Loucy (cell line): Measurements from ENCODE around the gene WDPCP.

Experiments used
- H2AFZ ChIP-seq: fragments of 200-600 bp; sonication (generic); 2 replicates; pipeline ENCODE4 v1.6.0; 2016; ENCODE audit warnings: antibody characterized with exemption, mild to moderate bottlenecking, low read length, moderate library complexity
- H3F3A ChIP-seq: fragments of 200-600 bp; 2 replicates; pipeline ENCODE4 v1.6.0; 2016; ENCODE audit warnings: antibody characterized with exemption, low read depth, mild to moderate bottlenecking
- H3K27me3 ChIP-seq: fragments of 200-600 bp; sonication (generic); 2 replicates; pipeline ENCODE4 v1.6.1; 2014; ENCODE audit warnings: low read length, mild to moderate bottlenecking; ENCODE audit not compliant: insufficient read depth, poor library complexity, severe bottlenecking
- H3K36me3 ChIP-seq: fragments of 200-600 bp; sonication (generic); 2 replicates; pipeline ENCODE4 v1.6.1; 2016; ENCODE audit warnings: low read length; ENCODE audit not compliant: insufficient read depth
- H3K4me1 ChIP-seq: fragments of 200-600 bp; sonication (generic); 2 replicates; pipeline ENCODE4 v1.5.1; 2014; ENCODE audit warnings: low read length, mild to moderate bottlenecking; ENCODE audit not compliant: insufficient read depth, poor library complexity, severe bottlenecking
- H3K4me2 ChIP-seq: fragments of 200-600 bp; sonication (generic); 2 replicates; pipeline ENCODE4 v1.6.0; 2014; ENCODE audit warnings: antibody characterized with exemption, low read length, low read depth, mild to moderate bottlenecking; ENCODE audit not compliant: poor library complexity, severe bottlenecking
- H3K4me3 ChIP-seq: fragments of 200-600 bp; sonication (generic); 2 replicates; pipeline ENCODE4 v1.5.1; 2014; ENCODE audit warnings: low read length, mild to moderate bottlenecking, mixed read lengths; ENCODE audit not compliant: poor library complexity, severe bottlenecking
- H3K79me2 ChIP-seq: fragments of 200-600 bp; sonication (generic); 2 replicates; pipeline ENCODE4 v1.6.1; 2014; ENCODE audit warnings: low read length; ENCODE audit not compliant: insufficient read depth
- H3K9ac ChIP-seq: fragments of 200-600 bp; sonication (generic); 2 replicates; pipeline ENCODE4 v1.6.0; 2014; ENCODE audit warnings: mild to moderate bottlenecking, low read depth, low read length, moderate library complexity; ENCODE audit not compliant: poor library complexity, severe bottlenecking
- H3K9me2 ChIP-seq: fragments of 200-600 bp; sonication (generic); replicated peaks from 2 replicates; pipeline ENCODE4 v1.6.1; 2016; ENCODE audit warnings: low read depth, low read length, mixed read lengths
- H3K9me3 ChIP-seq: fragments of 200-600 bp; sonication (generic); 2 replicates; pipeline ENCODE4 v1.6.1; 2014; ENCODE audit warnings: mild to moderate bottlenecking, antibody characterized with exemption, low read length, low read depth; ENCODE audit not compliant: insufficient read depth
- H4K20me1 ChIP-seq: fragments of 200-600 bp; sonication (generic); 2 replicates; pipeline ENCODE4 v1.6.0; 2014; ENCODE audit warnings: antibody characterized with exemption, low read length, mild to moderate bottlenecking; ENCODE audit not compliant: insufficient read depth, poor library complexity, severe bottlenecking
- EZH2phosphoT487 ChIP-seq: fragments of 200-600 bp; IDR thresholded peaks from 2 replicates; pipeline ENCODE4 v1.6.1; 2018; ENCODE audit warnings: antibody characterized with exemption, mild to moderate bottlenecking, moderate library complexity, borderline replicate concordance
- TF ChIP-seq, protein P1 (sequence below): fragments of 200-600 bp; sonication (generic); conservative IDR thresholded peaks from 2 replicates; pipeline ENCODE4 v1.5.1; 2014; ENCODE audit warnings: mild to moderate bottlenecking, antibody characterized with exemption, low read length

WDPCP gene

DNA sequence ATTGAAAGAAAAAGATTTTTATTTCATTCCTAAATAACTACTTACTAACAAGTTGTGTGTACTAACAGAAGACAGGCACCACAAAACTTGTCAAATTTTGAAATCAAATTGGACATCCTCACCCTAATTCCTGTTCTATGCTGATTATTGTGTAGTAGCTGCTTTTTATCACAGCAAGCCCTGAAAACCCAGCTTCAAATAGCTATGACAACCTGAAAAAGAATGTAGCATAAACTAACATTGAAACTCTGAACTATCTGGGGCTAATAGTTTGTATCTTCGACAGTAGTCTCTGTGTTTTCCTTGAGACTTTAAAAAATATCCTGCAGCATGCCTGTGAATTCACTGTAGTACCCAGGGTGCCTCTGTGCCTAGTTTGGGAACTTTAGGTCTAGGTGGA is 122.6 kb downstream of the WDPCP start:
- Histone ChIP-seq H3K9ac (no peak overlapping the region), H3K79me2 (no peaks in the 10 kb centered on the region), H3K36me3 (peaks cover 10% of the 10 kb centered on the region), H3K4me1 (no peaks in the 10 kb centered on the region), H3K4me2 (no peak overlapping the region), H4K20me1 (no peaks in the 10 kb centered on the region), H3K9me3 (no peaks in the 10 kb centered on the region), H3K27me3 (no peaks in the 10 kb centered on the region), H3K4me3 (no peak overlapping the region), H2AFZ (no peak overlapping the region), H3F3A (no peaks in the 10 kb centered on the region), H3K9me2 (no peaks in the 10 kb centered on the region)
- TF ChIP-seq EZH2phosphoT487 = no peak
- TF ChIP-seq, protein P1, sequence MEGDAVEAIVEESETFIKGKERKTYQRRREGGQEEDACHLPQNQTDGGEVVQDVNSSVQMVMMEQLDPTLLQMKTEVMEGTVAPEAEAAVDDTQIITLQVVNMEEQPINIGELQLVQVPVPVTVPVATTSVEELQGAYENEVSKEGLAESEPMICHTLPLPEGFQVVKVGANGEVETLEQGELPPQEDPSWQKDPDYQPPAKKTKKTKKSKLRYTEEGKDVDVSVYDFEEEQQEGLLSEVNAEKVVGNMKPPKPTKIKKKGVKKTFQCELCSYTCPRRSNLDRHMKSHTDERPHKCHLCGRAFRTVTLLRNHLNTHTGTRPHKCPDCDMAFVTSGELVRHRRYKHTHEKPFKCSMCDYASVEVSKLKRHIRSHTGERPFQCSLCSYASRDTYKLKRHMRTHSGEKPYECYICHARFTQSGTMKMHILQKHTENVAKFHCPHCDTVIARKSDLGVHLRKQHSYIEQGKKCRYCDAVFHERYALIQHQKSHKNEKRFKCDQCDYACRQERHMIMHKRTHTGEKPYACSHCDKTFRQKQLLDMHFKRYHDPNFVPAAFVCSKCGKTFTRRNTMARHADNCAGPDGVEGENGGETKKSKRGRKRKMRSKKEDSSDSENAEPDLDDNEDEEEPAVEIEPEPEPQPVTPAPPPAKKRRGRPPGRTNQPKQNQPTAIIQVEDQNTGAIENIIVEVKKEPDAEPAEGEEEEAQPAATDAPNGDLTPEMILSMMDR = no peak

DNA sequence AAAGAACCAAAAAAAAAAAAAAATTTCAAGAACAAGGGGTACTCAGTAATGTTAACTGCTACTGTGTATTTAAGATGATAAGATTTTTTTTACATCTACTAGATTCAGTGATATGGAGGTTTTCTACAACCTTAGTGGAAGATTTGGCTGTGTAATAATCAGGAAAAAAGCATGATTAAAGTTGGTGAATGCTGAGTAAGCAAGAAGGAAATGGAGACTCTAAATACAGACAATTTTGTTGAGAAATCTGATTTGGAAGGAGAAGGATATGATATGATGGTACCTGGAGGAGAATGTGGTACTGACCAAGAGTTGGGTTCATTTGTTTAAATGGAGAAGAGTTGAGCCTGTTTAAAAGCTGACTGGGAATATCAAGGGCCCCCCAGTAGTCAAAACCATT is 125.1 kb downstream of the WDPCP start:
- H3K9ac ChIP-seq = no peak overlapping the region
- H3K79me2 ChIP-seq = no peaks in the 10 kb centered on the region
- H3K4me2 ChIP-seq = no peak overlapping the region
- no peak overlapping the region for H3K4me3 ChIP-seq
- H3K4me1 ChIP-seq = no peaks in the 10 kb centered on the region
- H3K9me2 ChIP-seq = no peaks in the 10 kb centered on the region
- no peak overlapping the region for H2AFZ ChIP-seq
- peaks cover 14% of the 10 kb centered on the region for H3K36me3 ChIP-seq
- TF ChIP-seq, protein P1 = no peak
- no peak for TF ChIP-seq EZH2phosphoT487
- no peaks in the 10 kb centered on the region for H3F3A ChIP-seq
- 0 out of 2 replicates have a peak, but pooled peaks cover 3% of the 10 kb centered on the region for H3K9me3 ChIP-seq
- no peaks in the 10 kb centered on the region for H3K27me3 ChIP-seq
- H4K20me1 ChIP-seq = no peaks in the 10 kb centered on the region

DNA sequence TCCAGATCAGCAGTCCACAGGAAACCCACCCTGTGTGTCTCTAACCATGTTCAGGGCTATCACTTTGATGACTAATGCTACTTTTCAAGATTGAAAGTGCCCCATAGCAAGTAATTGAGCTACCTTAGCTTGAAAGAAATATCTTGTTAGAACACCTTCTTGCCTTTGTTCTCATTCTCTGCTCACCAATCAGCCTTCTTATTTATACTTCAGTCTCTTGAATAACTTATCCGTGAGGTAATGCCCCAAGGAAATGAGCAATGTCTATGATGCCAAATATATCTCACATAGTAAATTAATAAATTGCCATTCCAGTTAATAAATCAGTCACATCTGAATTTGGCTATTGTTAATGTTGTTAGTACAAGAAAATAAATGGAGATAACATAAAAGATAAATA is 141.6 kb downstream of the WDPCP start:
- no peak overlapping the region for H3K4me3 ChIP-seq
- no peaks in the 10 kb centered on the region for H3K27me3 ChIP-seq
- H2AFZ ChIP-seq = no peak overlapping the region
- no peaks in the 10 kb centered on the region for H3K4me1 ChIP-seq
- no peak overlapping the region for H3K9ac ChIP-seq
- peaks cover 8% of the 10 kb centered on the region; the same call in 1 of the 2 replicates for H3K36me3 ChIP-seq
- H3K9me3 ChIP-seq = no peaks in the 10 kb centered on the region
- no peaks in the 10 kb centered on the region for H3K9me2 ChIP-seq
- no peak overlapping the region for H3K4me2 ChIP-seq
- H3F3A ChIP-seq = no peaks in the 10 kb centered on the region
- H3K79me2 ChIP-seq = no peaks in the 10 kb centered on the region
- H4K20me1 ChIP-seq = no peaks in the 10 kb centered on the region
- TF ChIP-seq EZH2phosphoT487 = no peak
- TF ChIP-seq, protein P1 = no peak
